GM19025 (cell line): ENCODE measurements around the gene SNRK.

Experiments
- ATAC-seq: cut with Tn5 transposase; IDR thresholded peaks from one replicate; pipeline ENCODE4 v1.9.1; 2021; ENCODE audit warnings: mild to moderate bottlenecking, low read depth, moderate library complexity; ENCODE audit not compliant: unreplicated experiment

Gene SNRK, protein sequence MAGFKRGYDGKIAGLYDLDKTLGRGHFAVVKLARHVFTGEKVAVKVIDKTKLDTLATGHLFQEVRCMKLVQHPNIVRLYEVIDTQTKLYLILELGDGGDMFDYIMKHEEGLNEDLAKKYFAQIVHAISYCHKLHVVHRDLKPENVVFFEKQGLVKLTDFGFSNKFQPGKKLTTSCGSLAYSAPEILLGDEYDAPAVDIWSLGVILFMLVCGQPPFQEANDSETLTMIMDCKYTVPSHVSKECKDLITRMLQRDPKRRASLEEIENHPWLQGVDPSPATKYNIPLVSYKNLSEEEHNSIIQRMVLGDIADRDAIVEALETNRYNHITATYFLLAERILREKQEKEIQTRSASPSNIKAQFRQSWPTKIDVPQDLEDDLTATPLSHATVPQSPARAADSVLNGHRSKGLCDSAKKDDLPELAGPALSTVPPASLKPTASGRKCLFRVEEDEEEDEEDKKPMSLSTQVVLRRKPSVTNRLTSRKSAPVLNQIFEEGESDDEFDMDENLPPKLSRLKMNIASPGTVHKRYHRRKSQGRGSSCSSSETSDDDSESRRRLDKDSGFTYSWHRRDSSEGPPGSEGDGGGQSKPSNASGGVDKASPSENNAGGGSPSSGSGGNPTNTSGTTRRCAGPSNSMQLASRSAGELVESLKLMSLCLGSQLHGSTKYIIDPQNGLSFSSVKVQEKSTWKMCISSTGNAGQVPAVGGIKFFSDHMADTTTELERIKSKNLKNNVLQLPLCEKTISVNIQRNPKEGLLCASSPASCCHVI

GRCh38 chr3:43286115-43286840 is at the start of gene SNRK:
Gene SNRK (plus strand): TSS chr3:43286540. CDS start chr3:43303204, 16,664 bp downstream.
- ATAC-seq, result peak; percentile 89

DNA sequence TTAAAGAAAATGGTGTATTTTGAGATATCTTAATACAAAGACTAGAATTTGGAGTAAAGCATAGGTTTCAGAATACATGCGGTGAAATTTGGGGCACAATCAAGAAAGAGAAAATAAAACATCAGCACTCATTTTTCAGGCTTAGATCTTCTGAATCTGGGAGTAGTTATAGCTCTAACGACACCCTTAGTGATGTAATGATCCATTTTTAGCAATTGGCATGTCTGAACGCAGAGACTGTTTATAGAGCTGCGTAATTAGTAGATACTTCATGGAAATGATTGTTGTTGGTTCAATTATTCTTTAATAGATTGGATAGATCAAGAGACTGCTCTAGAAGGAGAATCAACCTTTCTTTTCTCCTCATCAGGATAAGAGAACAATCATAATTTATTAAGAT is 47.5 kb upstream of the SNRK start:
- ATAC-seq, result no peak

- no peak for ATAC-seq
Observed at GRCh38 chr3:43239755-43240154, 46.6 kb upstream of the SNRK start.

DNA sequence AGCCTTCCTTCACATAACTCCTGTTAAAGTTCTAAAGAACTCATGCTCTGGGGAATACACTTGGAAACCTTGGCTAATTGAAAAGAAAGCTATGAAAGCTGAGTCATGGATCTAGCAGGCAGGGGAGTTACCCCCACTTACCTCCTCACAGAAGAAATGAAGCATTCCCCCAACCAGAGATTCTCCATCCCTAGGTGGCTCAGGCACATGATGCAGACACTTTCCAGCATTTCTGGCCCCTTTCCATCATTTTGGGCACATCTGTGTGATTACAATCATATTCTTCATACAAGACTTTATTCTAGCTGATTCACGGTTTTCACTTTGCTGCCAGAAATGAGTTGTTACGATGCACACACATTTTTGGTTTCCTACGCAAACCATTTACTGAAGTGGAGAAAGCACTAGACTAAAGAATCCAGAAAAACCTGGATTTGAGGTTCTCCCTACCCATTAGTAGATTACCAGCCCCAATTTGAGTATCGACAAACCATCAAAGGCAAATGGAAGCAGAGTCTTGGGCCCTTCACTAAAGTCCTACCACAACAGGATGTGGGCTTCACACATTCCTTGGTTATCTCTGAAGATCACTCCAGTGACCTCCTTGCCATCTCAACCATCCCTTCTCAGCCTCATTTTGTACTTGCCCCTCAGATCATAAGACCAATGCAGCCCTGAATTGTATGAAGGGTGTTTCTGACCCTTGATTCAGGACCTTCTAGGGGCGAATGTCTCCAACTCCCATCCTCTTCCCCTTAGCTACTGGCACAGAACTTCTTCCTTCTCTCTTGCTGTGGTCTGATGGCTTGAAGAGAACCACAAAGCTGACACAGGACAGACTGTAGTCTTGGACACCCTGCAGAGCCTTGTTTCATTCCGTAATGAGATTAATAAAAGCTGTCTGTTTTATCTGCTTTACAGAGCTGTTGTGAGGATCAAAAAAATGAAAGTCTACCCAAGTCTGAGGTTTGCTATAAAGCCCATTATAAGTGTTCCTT is 42.5 kb upstream of the SNRK start:
- no peak for ATAC-seq

DNA sequence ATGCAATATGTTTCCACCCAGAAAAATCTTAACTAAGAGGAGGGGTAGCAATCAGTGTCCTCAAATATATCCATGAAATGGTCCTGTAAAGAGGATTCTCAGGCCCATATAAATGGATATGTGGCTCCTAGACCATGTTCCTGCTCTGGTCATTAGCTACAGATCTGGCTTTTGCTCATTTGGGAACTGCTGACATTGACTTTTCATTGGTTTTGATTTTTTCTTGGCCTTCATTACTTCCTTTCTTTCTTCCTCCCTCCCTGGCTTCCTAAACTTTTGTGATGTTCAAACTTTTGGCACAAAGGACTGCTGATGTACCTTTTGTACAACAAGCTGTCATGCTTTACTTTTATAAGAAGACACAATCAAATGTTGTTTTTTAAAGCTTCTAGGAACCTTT is 41.6 kb upstream of the SNRK start:
- ATAC-seq, result no peak

GRCh38 chr3:43246976-43247375 is 39.4 kb upstream of the SNRK start:
- no peak for ATAC-seq

DNA sequence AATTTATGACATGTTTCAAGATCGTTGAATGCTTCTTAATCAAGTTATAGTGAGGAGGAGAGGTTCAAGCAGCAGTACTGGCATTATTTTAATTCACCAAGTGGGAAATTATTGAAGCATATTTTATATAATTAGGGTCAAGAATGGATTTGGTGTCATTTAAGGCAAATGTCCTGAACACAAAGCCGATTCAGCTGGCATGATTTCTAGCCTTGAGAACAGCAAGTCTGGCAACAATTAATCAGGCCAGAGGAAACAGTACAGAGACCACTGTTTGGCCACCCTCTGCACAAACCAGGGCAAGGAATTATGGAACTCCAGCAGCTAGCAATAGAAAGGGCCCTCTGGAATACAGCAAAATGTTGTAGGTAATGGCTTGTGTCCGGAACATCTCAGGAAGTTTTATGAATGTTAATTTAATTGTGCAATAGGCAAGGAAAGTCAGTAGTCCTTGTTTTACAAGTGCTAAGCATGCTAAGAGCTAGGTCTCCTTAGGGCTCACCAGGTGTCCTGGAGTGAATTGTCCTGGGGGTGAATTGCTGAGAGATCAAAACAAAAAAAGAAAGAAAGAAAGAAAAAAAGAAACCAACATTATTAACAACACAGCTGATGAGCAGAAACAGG is 38.7 kb upstream of the SNRK start:
- ATAC-seq, result no peak

- no peak for ATAC-seq
Observed at GRCh38 chr3:43248185-43248583, 38.2 kb upstream of the SNRK start.

DNA sequence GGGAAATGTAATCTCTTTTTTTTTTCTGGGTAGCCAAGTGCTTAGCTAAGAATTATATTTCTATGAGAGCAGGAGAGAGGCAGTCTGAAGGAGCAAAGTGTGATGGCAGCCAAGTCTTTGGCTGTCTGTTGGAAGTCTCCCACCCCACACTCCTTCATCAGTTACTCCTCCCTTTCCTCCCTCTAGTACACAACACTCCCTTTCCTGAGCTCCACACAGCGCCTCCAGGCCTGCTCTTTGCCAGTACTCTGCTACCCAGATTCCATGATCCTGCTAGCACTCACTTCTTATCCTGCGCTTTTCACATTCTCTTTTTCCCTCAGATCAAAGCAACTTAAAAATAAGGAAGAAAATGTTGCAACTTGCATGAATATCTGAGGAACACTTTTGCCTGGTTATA is 37.4 kb upstream of the SNRK start:
- ATAC-seq, result no peak

DNA sequence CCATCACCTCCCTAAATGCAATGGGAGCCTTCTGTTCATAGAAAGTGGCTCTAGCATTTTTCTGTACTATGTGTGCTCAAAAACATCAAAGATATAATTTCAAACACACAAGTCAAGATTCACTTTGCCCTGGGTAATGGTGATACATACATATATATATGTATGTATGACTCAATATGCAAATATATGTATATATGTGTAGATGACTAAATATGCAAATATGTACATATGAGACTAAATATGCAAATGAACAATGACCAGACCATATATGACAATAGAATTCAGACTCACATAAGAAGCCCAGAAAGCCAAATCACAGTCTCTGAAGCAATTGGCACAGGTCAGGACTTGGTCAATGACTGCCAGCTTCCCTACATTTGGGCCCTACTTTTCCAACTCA is 36.9 kb upstream of the SNRK start:
- ATAC-seq, result no peak

DNA sequence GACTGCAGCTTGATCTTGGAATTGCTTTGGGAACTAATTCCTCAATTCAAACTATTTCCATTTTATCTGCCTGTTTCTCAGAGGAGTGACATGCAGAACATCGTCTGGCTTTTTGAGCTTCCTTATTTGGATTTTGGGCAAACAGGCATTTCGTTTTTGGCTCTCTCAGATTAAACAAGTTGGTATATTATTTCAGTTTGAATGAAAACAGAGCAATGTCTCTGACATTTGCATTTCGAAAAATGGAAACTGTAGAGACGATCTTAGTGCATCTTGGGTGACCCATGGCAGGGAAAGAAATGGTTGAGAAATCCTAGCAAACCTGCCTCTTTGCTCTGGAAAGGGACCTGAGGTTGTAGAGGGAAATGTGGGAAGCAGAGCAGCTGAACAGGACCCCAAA is 33.0 kb upstream of the SNRK start:
- no peak for ATAC-seq

- no peak for ATAC-seq
Observed at GRCh38 chr3:43254125-43254524, 32.2 kb upstream of the SNRK start.

DNA sequence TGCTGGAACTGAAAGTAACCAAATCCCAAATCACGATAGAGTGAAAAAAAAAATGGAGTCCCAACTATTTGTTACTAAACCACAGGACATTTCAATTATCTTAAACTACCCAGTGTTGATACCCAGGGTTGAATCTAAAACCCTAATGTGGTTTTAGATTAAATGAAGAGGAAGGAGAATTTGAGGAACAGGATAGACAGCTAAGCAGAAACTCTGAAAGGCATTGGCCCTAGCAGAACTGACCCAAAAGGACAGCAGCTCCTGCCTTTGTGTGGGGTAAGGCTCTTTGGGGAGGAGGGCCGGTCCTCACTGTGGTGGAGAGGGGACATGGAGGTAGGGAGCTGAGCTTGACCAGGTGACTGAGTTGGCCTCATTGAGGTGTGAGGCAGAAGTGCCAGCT is 30.7 kb upstream of the SNRK start:
- no peak for ATAC-seq

- ATAC-seq, result no peak
Observed at GRCh38 chr3:43256714-43257461, 29.5 kb upstream of the SNRK start.

GRCh38 chr3:43257850-43258249 is 28.5 kb upstream of the SNRK start:
- ATAC-seq, result no peak

DNA sequence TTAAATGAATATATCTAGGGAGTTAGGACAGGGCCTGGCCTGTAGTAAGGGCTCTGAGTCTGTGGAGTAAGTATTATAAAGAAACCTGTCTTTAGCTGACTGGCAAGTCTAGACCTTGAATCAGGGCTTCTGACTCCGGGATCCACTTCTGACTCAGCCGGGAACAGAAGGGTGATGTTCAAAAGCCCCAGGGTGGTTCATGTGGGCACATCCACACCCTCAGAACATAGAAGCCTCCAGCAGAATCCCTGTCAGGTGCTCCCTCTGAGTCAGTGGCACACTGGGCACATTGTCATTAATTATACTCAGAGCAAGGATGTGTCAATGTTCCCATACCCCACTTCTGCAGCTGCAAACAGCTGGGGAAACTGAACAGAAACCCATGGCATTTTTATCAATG is 26.7 kb upstream of the SNRK start:
- ATAC-seq, result no peak

GRCh38 chr3:43260412-43260811 is 25.9 kb upstream of the SNRK start:
- no peak for ATAC-seq

GRCh38 chr3:43262194-43262593 is 24.1 kb upstream of the SNRK start:
- ATAC-seq, result no peak

DNA sequence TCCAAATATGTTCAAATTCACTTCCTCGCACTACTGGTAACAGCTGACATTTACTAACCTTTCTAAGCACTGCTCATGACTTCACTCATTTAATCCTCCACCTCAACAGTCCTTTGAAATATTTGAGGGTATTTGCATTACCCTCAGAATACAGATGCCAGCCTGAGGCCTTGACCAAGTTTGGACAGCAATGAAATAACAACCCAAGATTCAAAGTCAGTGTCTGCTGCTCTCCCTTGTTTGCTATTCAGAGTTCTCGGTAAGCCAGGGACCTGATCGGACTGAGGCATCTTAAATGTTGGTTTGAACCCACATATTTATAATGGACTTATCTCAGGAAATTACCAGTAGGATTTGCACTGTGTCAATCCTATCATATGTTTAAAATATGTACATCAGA is 19.9 kb upstream of the SNRK start:
- ATAC-seq, result no peak
